ENCODE results near the gene VIPR2. TPM values are rescaled to one million over a fixed set of nuclear protein-coding genes. Genes with fewer than 3 reads are reported as not detected.

VIPR2 gene
- total and polyA plus RNA-seq, 5 experiments from 2014 or later = 0.17 to 0.62 (median 0.24) TPM; not detected in 1

- H3K4me3 Mint-ChIP-seq = no peak overlapping the region
- peaks cover 8 to 65% (median 24%) of the 10 kb centered on the region in 5 donors for H3K27me3 Mint-ChIP-seq
- H3K36me3 Mint-ChIP-seq = peaks cover 0 to under 1% (median 0%) of the 10 kb centered on the region in 3 donors
- DNase-seq (peak in 1 of 10 donors; percentile 9), ATAC-seq (no peak)
- POLR2A ChIA-PET = no interaction called here
- H3K9me3 Mint-ChIP-seq = no peaks in the 10 kb centered on the region
- H3K4me1 Mint-ChIP-seq = peaks cover 2 to 11% (median 9%) of the 10 kb centered on the region in 4 donors
- H3K27ac Mint-ChIP-seq = no peak overlapping the region
Observed at GRCh38 chr7:159027789-159028507, 116.7 kb downstream of the VIPR2 start.

DNA sequence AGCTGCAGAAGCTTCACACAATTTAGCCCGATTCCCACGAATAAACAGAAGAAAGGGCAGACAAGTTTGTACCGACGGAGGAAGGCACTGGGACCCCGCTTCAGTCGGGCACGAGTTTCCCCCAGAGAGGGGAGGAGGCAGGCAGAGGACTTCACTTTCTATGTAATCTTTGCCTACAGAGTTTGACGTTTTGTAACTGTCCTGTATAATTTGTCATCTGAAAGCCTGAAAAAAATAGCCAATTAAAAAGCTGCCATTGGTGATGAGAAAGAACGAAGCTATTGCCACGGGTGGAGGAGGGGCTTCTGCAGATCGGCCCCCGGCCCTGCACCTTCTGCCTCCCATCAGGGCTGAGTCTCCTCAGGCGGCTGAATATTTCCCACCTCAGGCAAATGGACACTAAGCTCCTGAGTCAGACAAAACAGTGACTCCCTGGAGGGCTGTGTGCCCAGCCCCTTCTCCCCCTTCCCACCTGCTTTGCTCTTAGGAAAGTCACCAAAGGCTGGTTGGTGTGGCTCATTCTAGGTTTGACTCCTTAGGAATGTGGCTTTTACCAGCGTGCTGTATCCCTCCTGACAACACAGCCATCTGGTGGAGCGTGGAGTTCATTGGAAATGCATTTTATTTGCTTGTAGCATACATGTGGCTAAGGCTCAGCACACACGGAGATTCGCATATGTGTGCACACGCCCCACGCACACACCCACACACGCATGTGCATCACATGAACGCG lies 117.4 kb downstream of the VIPR2 start:
- ATAC-seq (no peak), DNase-seq (peak in 1 of 10 donors; percentile 11)
- peaks cover 0 to 2% (median 0%) of the 10 kb centered on the region in 3 donors for H3K36me3 Mint-ChIP-seq
- no peak overlapping the region for H3K4me3 Mint-ChIP-seq
- POLR2A ChIA-PET = no interaction called here
- H3K27me3 Mint-ChIP-seq = peaks cover 7 to 63% (median 24%) of the 10 kb centered on the region in 5 donors
- no peaks in the 10 kb centered on the region for H3K9me3 Mint-ChIP-seq
- H3K4me1 Mint-ChIP-seq = peaks cover 2 to 12% (median 9%) of the 10 kb centered on the region in 4 donors
- H3K27ac Mint-ChIP-seq = no peak overlapping the region

- H3K27me3 Mint-ChIP-seq = peaks cover 7 to 56% (median 18%) of the 10 kb centered on the region in 5 donors
- H3K4me3 Mint-ChIP-seq = no peak overlapping the region
- DNase-seq = peak in 2 of 10 donors; percentile 5 to 24
- no peaks in the 10 kb centered on the region for H3K9me3 Mint-ChIP-seq
- peaks cover 2 to 12% (median 9%) of the 10 kb centered on the region in 4 donors for H3K4me1 Mint-ChIP-seq
- no peak for ATAC-seq
- H3K27ac Mint-ChIP-seq = peak overlapping the region in 3 of 10 donors; percentile 27 to 46 (median 44)
- POLR2A ChIA-PET = no interaction called here
- H3K36me3 Mint-ChIP-seq = peaks cover 0 to 2% (median 2%) of the 10 kb centered on the region in 3 donors
Observed at GRCh38 chr7:159026271-159027055, 118.2 kb downstream of the VIPR2 start.

GRCh38 chr7:159025161-159025779 lies 119.4 kb downstream of the VIPR2 start:
- H3K27ac Mint-ChIP-seq = no peak overlapping the region
- peaks cover 7 to 50% (median 15%) of the 10 kb centered on the region in 5 donors for H3K27me3 Mint-ChIP-seq

GRCh38 chr7:159024280-159024951 lies 120.3 kb downstream of the VIPR2 start:
- Mint-ChIP-seq H3K36me3 (peaks cover 0 to 2% (median 2%) of the 10 kb centered on the region in 3 donors), H3K9me3 (no peaks in the 10 kb centered on the region), H3K27ac (no peak overlapping the region), H3K4me3 (no peak overlapping the region), H3K27me3 (peaks cover 7 to 46% (median 16%) of the 10 kb centered on the region in 5 donors), H3K4me1 (peaks cover 0 to 8% (median 2%) of the 10 kb centered on the region in 4 donors)
- POLR2A ChIA-PET = no interaction called here
- ATAC-seq (no peak), DNase-seq (no peak)

More at GRCh38 chr7:159025161-159025779, 119.4 kb downstream of the VIPR2 start:
- Mint-ChIP-seq H3K4me1 (peaks cover 0 to 8% (median 3%) of the 10 kb centered on the region in 4 donors), H3K4me3 (no peak overlapping the region), H3K36me3 (peaks cover 0 to 2% (median 2%) of the 10 kb centered on the region in 3 donors), H3K9me3 (no peaks in the 10 kb centered on the region)
- DNase-seq = no peak
- no peak for ATAC-seq
- POLR2A ChIA-PET = no interaction called here

DNA sequence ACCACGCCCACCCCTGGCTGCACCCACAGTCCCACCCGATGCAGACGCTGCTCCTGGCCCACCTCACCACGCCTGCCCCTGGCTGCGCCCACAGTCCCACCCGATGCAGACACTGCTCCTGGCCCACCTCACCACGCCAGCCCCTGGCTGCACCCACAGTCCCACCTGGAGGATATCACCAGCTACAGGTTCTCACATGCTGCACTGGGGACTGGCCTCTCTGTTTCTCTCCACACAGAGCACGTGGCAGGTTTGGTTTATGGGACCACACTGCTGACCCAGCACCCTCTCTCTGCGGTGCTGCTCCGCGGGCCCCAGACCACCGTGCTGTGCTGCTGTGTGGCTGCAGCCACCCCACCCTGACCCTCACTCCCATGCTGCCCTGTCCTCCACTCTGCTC lies 120.9 kb downstream of the VIPR2 start:
- no peak for DNase-seq
- POLR2A ChIA-PET = no interaction called here
- peaks cover 0 to 2% (median 2%) of the 10 kb centered on the region in 3 donors for H3K36me3 Mint-ChIP-seq
- H3K4me3 Mint-ChIP-seq = no peak overlapping the region
- H3K27me3 Mint-ChIP-seq = peaks cover 7 to 42% (median 14%) of the 10 kb centered on the region in 5 donors
- no peak for ATAC-seq
- no peaks in the 10 kb centered on the region for H3K9me3 Mint-ChIP-seq
- peaks cover 0 to 13% (median 2%) of the 10 kb centered on the region in 4 donors for H3K4me1 Mint-ChIP-seq
- no peak overlapping the region for H3K27ac Mint-ChIP-seq

- Mint-ChIP-seq H3K27me3 (peaks cover 7 to 38% (median 13%) of the 10 kb centered on the region in 5 donors), H3K4me1 (peaks cover 0 to 13% (median 2%) of the 10 kb centered on the region in 4 donors), H3K4me3 (no peak overlapping the region), H3K27ac (no peak overlapping the region), H3K9me3 (no peaks in the 10 kb centered on the region), H3K36me3 (peaks cover 0 to 2% (median 2%) of the 10 kb centered on the region in 3 donors)
- DNase-seq = no peak
- POLR2A ChIA-PET = no interaction called here
- no peak for ATAC-seq
Observed at GRCh38 chr7:159023206-159023605, 121.5 kb downstream of the VIPR2 start.

GRCh38 chr7:159022238-159022993 lies 122.3 kb downstream of the VIPR2 start:
- POLR2A ChIA-PET = no interaction called here
- no peak for DNase-seq
- no peak overlapping the region for H3K4me3 Mint-ChIP-seq

DNA sequence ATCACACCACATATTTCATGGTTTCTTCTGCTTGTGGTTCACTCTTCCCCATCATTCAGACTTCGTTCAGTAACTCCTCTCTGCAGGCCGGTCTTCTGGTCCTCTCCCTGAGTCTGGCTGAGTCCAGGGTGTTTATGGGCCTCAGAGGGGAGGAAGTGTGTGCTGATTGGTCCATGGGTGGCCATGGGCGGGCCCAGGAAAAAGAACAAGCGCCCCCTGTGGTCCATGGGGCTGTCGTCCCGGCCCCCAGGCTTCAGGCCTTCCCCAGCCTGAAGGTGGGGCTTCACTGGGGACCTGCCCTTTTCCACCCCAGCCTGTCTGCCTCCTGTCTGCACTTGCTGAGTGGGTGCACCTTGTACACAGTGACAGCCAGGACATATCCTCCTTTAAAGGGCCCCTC lies 123.7 kb downstream of the VIPR2 start:
- H3K4me1 Mint-ChIP-seq = peaks cover 0 to 7% (median 0%) of the 10 kb centered on the region in 4 donors
- DNase-seq = peak in 1 of 10 donors; percentile 21
- no peaks in the 10 kb centered on the region for H3K9me3 Mint-ChIP-seq
- ATAC-seq = no peak
- no peak overlapping the region for H3K27ac Mint-ChIP-seq
- POLR2A ChIA-PET = no interaction called here
- H3K27me3 Mint-ChIP-seq = peaks cover 6 to 34% (median 10%) of the 10 kb centered on the region in 5 donors
- no peak overlapping the region for H3K4me3 Mint-ChIP-seq
- H3K36me3 Mint-ChIP-seq = peaks cover 0 to 2% (median 2%) of the 10 kb centered on the region in 3 donors

More at GRCh38 chr7:159022238-159022993, 122.3 kb downstream of the VIPR2 start:
- Mint-ChIP-seq H3K9me3 (no peaks in the 10 kb centered on the region), H3K27me3 (peaks cover 7 to 35% (median 10%) of the 10 kb centered on the region in 5 donors), H3K36me3 (peaks cover 0 to 2% (median 2%) of the 10 kb centered on the region in 3 donors), H3K4me1 (peaks cover 0 to 13% (median 2%) of the 10 kb centered on the region in 4 donors), H3K27ac (no peak overlapping the region)
- no peak for ATAC-seq

DNA sequence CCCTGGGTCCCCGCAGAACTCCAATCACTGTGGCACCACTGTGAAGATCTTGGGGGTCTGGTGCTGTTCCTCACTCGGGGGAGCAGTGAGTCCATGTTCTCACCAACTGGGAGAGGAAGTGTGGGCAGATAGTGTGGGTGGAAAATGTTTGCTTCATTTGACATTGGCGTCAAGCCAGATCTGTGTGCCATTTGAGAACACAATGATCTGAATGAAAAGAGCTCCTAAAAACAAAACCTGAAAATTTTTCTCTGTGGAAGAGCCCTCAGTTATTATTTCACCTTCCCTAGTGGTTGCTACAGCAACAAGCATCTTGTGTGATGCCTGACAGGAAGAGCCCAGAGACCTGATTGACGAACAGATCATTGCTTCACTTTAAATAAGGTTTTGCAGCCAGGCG lies 125.6 kb downstream of the VIPR2 start:
- H3K4me3 Mint-ChIP-seq = no peak overlapping the region
- no peaks in the 10 kb centered on the region for H3K9me3 Mint-ChIP-seq
- H3K4me1 Mint-ChIP-seq = peaks cover 0 to 7% (median 0%) of the 10 kb centered on the region in 4 donors
- peaks cover 0 to 2% (median 2%) of the 10 kb centered on the region in 3 donors for H3K36me3 Mint-ChIP-seq
- H3K27ac Mint-ChIP-seq = no peak overlapping the region
- DNase-seq (no peak), ATAC-seq (no peak)
- POLR2A ChIA-PET = no interaction called here
- peaks cover 4 to 17% (median 4%) of the 10 kb centered on the region in 5 donors for H3K27me3 Mint-ChIP-seq

GRCh38 chr7:159017741-159018140 lies 126.9 kb downstream of the VIPR2 start:
- POLR2A ChIA-PET = no interaction called here

More at GRCh38 chr7:159017741-159018140, 126.9 kb downstream of the VIPR2 start:
- Mint-ChIP-seq H3K27ac (peak overlapping the region in 2 of 10 donors; percentile 3 to 5), H3K36me3 (peaks cover 0 to 2% (median 0%) of the 10 kb centered on the region in 3 donors), H3K4me3 (no peak overlapping the region), H3K9me3 (no peaks in the 10 kb centered on the region), H3K27me3 (peaks cover 0 to 8% (median under 1%) of the 10 kb centered on the region in 5 donors), H3K4me1 (peaks cover 0 to 5% (median 0%) of the 10 kb centered on the region in 4 donors)
- ATAC-seq = no peak
- DNase-seq = no peak

Data from naive thymus-derived CD8-positive, alpha-beta T cell (primary cell).